HL-60/S4 (cell line): ENCODE results near the gene MEG3.

Experiments
- in situ Hi-C: fragments of 300-500 bp; cut with MboI; formaldehyde crosslinking; loops from 2 replicates; pipeline ENCODE4 v1.14.3; 2022; ENCODE audit warnings: low sequenced_read_pairs

Gene MEG3

DNA sequence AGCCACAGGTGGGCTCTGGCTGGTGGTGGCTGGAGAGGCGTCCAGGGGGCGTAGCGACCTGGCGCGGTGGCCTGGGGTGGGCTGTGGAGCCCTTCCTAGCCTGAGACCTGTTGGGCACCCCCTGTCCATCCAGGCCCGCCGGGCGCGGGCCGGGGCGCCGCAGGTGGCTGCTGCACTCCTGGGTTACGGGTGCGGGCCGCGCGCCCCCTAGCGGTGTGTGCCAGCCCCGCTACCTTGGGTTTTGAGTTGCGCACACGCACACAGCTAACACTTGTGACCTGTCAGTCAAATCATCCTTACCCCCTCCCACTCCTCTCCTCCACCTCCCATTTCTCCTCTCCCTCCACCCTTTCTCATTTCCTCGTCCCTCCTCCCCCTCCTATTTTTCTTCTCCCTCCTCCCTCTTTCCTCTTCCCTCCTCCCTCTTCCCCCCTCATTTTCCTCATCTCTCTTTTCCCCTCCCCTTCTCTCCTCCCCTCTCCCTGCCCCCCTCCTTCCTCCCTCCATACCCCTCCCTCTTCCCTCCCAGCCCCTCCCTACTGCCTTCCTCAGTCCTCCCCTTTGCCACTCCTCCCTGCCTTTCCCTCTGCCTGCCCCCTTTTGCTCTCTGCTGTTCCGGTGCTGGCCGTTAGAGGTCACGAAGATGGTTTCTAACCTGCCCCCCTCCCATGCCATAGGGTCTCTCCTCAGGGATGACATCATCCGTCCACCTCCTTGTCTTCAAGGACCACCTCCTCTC, 2.3 kb downstream of the MEG3 start:
- in situ Hi-C loops = no loop called here

DNA sequence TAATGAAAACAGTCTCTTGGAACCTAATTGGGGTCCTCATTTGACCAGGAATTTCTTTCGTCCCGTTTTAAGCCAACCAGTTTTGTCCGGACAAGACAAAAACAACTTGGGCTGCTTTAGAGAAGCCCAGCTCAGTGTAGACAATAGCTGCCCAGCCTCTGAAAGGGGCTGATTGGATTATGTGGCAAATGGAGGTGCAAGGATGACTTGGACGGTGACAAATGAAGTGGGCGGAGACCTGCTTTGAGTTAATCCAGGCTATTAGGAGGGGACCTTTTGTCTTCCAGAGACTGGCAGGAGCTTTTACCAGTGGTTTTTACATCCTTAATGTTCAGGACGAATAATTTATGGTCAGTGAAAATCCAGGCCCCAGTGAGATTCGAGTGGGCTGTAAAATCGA, 4.8 kb downstream of the MEG3 start:
- in situ Hi-C loops = no loop called here

DNA sequence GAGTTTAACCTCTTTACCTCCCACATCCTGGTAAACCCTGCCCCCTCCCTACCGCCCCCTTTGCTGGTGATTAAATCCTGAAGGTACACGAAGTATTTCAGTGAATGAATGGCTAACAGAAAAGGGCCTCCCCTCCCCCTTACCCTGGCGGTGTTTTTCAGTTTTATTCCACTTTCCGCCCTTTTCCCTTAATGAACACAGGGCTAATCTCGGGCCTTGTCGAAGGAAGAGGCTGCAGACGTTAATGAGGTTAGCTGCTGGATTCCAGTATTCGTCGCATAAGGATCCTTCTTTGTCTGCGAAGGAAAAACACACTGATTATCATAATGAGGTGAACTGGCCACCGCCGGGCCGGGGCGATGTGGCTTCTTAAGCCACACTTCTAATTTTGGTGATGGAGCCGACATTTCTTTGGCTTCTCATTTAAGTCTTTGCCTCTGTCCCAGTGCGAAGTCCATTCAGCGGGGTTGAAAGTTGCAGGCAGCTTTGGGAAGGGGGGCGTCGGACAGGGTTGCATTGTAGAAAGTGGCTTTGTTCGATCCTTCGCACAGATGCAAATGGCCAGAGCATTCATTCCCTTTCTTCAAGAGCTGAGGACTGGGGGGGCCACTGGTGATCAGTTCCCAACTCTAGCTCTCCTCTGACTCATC, 6.5 kb downstream of the MEG3 start:
- in situ Hi-C loops = no loop called here

DNA sequence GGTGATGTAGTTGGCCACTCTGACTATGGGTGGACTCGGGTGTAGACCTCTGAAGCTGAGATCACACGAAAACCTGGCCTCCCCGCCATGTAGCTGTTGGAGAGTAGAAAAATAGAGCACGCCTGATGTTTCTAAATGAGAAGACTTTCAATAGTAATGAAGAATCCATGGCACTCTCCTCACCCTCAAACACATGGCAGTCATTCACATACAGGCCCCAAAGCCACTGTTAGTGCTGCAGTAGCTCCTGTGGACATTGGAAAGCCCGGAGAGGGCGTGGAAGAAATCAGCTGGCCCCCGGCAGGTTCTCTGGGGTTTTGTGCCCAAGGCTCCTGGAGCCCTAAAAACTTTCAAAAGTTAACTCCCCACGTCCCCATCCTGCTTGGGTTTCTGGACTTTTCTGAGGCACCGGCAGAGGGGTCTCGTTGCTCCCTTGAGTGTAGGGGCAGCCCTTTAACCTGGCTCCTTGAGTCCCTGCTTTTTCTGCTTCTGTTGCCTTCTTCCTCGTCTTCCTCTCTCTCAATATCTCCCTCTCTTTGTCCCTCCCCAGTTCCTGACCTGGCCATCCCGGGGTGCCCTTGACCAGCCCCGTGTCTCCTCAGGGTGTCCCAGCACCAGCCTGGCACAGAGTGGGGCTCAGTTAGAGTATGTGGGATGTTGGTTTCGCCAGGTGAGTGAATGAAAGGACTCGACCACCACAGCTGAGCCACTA, 8.3 kb downstream of the MEG3 start:
- in situ Hi-C loops = no loop called here

DNA sequence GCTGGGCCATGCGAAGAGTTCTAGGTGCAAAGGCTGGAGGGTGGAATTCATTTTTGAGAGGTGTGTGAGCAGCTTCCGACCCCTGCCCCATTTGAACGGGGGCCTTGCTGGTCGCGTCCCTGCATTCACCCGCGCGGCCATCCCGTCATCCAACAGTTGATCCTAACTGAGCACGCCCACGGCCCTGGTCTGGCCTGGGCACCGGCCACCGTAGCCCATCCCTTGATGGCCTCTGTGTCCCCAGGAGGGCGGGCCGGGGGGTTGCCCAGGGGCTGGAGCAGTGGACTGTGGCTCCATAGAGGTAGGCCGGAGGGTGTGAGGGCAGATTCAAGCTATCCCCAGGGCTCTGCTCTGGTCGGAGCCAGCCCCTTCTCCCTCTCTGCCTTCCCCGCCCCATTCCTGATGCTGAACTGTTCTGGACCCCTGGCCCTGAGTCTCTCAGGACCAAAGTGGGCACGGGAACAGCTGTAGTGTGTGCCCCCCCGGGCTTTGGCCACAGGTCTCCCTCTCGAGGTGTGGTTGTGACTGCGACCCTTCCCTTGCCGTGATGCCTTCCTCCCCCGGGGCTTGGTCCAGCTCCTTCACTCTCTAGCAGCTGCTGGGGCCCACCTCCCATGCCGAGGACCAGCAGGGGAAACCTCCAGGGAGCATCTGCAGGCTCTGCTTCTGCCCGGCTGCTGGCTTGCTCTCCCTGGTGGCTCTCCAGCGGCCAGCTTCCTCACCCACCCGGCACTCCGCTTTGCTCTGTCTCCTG, 9.1 kb downstream of the MEG3 start:
- in situ Hi-C loops = no loop called here

DNA sequence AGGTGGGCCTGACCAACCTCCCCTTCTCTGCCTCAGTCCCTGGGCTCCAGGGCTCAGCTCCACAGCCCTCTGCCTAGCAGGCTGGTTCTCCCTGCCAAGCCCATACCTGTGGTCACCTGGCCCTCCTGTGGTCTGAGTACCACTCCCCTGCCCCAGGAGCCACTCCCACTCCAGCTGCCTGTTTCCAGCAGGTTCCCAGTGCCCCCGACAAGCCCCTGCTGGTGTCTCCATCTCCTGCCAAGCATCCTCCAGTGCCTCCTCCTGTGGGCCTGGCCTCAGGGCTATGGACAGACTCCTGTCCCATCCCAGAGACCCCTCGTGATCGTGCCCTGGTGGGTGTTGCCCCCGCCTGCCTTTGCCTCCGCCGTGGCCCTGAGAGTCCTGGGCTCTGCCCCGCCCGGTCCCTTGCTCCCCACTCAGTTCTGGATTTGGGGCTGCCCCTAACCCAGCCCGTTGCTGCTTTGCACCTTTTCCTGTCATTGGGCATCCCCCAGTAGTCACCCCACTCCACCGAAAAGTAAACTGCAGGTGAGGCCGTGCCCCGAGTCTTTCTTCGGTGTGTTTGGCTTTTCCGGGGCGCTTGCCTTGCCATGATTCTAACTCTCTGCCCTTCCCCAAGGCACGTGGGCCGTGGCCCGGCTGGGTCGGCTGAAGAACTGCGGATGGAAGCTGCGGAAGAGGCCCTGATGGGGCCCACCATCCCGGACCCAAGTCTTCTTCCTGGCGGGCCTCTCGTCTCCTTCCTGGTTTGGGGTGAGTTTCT, 9.8 kb downstream of the MEG3 start:
- in situ Hi-C loops = no loop called here

DNA sequence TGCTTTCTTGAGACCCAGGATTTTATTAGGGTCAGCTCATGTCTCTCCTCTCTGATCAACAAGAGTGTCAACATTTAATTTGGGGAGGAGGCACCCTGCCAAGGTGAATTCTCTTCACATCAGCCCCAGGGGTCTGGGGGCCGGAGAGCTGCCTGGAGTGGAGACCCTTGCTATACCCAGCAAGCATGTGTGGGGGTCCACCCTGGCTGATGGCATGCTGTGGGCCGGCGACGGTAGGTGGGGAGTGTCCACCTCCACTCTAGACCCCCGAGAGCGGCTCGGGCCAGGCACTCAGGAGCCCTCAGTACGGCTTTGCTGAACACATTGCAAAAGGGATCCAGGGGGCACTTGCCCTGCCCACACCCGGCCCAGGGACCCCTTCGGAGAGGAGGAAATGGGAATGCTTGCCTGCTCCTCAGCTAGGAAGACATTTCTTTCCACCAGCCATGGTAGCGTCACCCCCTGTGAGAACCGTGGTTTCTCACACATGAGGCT, 10.4 kb downstream of the MEG3 start:
- in situ Hi-C loops = no loop called here

DNA sequence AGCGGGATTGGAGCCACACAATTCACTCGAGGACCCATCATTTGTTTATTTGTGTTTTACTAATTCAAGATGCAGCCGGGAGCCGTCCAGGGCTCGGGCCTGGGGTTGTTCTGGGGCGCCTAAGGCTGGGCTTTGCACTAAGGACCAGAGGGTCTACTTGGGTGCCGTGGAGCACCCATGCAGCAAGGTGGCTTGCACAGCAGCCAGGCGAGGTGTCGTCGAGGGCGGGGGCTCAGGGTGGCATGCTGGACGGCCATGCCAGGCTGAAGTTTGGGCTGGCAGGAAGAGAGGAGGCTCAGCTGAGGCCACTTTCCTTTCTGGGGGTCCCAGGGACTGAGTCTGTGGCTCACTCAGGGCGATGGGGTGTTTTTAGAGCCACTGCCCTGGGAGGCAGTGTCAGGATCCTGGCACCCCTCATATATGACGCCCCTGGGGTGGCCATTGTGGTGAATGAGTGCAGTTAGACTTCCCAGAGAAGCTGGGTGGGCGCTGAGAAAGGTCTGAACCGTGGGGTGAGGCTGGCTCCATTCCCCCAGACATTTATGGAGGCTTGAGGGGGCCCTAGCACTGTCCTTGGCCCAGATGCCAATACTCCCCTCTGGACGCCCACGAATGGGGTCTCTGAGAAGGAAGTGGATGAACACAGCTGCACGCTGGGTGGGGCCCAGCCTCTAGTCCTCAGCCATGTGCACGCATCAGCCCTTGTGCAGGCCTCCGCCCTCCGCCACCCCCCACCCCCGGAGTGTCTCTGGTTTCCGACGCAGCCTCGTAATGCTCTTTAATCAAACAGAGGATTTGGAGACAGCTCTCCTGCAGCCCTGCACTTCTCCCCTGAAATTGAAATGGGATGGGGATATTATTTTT, 11.3 kb downstream of the MEG3 start:
- in situ Hi-C loops = no loop called here

DNA sequence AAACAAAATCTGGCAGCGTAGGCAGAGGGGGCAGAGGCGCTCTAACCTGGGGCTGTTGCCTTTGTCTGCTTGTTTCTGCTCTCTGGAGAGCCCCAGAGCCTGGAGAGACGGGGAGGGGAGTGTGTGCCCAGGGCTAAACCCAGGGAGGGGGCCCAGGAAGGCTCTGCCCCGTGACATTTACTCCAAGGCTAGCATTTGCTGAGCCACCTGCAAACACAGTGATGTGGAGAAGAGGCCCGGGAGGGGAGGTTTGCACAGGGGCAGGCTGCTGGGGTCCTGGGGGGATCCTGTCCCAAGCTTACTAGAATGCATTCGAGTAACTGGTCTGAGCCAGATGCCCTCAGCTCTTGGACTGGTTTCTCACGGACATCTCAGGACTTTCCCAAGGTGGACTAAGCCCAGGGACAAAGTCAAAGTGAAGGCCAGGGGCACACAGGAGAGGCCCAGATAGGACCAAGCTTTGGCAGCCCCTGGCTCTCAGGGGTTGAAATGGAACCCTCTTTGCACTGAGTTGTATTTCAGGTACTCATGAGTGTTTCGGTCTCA, 12.0 kb downstream of the MEG3 start:
- in situ Hi-C loops = no loop called here

DNA sequence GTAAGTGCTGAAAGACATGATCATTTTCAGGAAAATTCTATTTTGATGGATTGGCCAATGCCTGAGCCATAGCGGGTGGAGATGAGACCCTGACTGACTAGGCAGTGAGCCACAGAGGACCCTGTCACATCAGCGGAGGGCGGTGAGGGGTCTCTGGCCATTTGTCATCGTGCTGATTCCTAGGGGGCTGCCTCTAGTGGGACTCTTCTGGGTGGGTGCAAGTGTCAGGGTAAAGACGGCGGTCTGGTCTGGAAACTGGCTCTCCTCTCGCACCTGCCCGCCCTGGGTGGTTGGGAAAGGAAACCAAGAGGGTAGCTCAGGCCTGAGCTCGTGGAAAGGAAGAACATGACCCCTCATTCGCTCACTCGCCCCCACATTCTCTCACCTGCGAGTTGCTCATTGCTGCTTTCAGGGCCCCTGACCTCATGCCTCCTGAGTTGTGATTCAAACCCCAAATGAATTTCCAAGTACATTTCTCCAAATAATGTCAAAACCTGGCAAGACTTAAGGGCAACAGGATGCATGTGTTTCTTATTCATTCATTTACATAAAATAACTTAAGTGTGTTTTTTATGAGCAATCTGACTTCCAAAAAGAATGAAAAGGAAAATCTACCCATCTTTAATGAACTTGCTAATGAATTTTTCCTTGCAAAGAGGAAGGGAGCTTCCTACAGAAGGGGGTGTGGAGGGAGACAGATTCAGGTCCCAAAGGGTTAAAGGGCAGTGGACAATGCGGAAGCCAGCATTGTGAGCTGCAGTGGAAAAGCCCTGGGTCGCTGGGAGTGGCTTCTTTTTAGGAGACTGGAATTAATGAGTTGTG, 12.8 kb downstream of the MEG3 start:
- in situ Hi-C loops = no loop called here

DNA sequence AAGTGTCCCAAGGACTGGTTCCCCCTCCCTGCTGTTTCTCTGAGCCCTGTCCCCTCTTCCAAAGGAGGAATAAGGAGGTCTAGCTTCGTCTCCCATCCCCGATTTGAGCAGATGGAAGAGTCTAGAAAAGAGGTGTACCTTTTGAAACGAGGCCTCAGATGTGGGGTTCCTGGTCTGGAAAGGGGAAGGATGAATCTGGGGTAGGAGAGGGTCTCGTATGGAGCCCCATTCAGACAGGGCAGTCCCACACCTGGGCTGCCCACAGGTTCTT, 13.3 kb downstream of the MEG3 start:
- in situ Hi-C loops = no loop called here

DNA sequence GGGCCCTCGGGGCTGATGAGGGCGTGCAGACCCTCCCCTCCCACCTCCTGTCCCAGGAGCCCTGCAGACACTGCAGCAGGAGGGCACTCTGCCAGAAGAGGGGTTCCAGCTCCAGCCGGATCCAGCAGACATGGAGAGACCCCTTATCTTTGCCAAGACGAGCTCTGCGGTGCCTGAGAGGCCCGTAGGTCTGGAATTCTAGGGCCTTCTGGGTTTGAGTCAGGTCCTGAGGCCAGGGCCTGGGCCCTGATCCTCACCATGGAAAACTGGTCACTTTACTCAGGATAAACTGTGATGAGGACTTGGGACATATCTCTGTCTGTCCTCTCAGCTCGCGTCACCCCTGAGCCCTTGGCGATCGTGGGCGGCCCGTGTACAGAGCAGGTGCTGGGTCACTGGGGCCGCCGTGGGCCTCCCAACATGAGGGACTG, 13.8 kb downstream of the MEG3 start:
- in situ Hi-C loops = no loop called here

DNA sequence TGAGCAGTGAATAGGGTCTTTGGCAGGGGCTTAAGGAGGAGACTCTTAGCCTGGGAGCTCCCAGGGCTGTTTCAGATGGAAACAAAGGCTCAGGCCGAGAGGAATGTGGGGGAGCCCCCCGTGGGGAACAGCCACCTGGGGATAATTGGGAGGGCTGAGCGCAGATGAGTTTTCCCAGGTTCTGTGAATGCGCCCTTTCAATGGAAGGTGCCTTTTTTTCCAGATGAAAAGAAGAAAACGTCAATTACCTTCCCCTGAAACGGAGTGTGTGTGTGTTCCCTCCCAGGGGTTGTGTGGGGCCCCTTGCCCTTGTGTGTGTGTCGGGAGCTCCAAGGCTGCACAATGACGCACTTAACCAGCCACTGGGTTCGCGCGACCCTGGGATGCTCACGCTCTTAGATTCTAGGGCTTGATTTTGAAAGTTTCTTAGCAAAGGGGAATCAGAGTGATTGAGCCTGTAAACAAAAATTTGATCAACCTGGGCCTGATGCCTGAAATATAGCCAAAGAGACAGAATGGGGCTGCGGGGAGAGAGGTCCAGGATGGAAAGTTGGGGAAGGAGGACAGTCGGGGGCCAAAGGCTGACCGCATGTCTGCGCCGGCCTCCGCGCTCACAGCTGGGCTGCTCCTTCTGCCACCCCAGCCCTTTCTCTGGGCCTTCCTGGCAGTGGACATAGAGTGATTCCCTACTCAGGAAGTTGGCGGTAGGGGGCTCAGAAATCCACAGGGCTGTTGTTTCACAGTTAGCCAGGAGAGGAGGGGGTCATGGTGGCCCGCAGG, 14.6 kb downstream of the MEG3 start:
- in situ Hi-C loops = no loop called here

DNA sequence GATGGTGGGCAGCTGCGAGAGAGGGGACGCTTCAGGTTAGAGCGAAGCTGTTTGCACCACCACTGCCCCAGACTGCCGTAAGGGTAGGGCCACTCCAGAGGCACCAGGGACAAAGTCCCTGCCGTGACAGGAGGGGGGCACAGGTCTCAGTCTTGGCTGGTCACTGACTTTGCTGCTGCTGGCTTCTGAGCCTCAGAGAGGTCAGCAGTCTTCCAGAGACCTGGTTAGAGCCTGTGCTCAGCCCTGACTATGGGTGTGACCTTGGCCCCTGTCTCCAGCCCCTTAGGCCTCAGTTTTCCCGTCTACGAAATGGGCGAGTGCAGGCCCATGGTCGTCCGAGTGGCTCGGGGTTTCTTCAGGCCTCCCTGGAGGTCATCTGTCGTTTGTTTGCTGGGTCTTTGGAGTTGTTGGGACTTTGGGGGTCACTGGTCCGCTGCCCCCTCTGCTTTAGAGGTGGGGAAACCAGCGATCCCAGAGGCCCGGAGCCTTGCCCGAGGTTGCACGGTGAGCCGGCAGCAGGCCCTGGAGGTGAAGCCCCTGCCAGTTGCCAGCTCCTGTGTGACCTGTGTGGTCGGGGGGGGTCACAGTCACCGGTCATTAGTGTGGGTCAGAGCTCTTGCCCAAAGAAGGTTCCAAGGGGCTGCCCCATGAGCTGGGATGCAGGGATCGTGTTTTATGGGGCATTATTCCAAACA, 15.3 kb downstream of the MEG3 start:
- in situ Hi-C loops = no loop called here

DNA sequence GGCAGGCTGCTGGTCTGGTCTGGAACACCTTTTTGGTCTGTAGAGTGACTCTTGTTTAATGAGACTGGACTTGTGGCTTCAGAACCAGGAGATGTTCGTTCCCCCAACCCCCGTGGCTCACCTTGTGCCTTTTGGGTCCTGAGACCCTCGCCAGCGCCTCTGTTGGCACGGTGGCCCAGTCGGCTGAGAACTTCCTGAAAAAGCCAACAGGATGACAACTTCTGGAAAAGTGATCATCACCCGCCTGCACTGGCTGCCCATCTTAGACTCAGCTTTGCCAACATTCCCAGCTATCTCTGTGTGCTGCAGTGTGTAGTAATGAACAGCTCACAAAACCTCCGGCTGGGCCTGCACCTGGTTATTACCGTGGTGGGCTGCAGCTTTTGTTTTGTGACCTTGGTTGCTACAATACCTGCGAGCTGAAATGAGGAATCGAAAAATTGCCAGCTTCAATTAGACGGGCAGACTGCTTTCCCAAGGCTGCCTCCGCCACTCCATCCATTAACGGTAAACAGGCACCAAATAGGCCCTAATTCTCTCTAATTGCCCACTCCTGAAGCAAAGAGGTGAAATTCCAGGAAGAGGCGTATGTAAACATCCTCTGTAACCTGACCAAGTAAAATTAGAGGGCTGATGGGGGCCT, 16.0 kb downstream of the MEG3 start:
- in situ Hi-C loops = no loop called here

DNA sequence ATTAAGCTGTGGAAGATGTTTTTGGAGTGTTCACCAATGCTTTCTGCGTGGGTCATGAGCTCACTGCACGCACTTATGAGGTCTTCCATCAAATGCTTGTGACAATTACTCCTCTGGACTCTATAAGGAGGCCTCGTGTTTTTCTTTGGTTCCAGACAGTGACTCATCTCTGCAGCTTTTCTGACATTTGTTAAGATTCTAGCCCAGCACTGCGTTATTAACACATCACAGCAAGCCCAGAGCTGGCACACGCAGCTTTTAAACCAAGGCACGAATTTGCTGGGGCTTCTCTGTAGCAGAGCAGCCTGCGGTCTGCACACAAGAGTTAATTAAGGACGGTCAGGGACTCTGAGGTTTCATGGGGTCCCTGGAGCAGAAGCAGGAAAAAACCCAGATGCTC, 16.9 kb downstream of the MEG3 start:
- in situ Hi-C loops = no loop called here

DNA sequence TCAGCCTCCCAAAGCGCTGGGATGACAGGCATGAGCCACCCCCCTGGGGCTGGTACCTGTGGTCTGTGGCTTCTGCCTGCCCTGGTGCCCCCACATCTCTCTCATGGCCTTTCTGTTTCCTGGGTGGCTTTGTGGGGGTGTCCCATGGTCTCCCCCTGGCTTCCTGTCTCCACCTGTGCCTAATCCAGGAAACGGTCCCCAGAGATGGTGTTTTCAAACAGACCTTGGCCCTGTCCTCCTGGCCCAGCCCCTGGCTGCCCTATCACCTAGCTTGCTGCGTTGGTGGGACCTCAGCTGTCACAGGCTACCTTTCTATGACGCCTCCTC, 18.1 kb downstream of the MEG3 start:
- in situ Hi-C loops = no loop called here
